ENCODE data around the gene IQGAP2. TPM values are rescaled to one million over a fixed set of nuclear protein-coding genes. Genes with fewer than 3 reads are reported as not detected.
A peak's percentile ranks its signal among the peaks of the same experiment; 100 is the strongest.
"Not testable (repeated sequence)": the region's sequence is repeated elsewhere in the genome, so short reads cannot be mapped to it uniquely, and the experiment has no call there.

IQGAP2 gene
- total RNA-seq, 1 donor from 2014 or later = 7.8 TPM

- intact Hi-C loops (cut with micrococcal nuclease); ATAC-seq: not testable (repeated sequence)
These were observed 115.2 kb downstream of the IQGAP2 start for GRCh38 chr5:76518246-76518645.

GRCh38 chr5:76521240-76521758 lies 118.2 kb downstream of the IQGAP2 start:
- intact Hi-C loops (cut with micrococcal nuclease) = no loop called here
- ATAC-seq (peak; percentile 60), DNase-seq (no peak)

More at GRCh38 chr5:76518246-76518645, 115.2 kb downstream of the IQGAP2 start:
- DNase-seq = not testable (repeated sequence)

- DNase-seq (no peak), ATAC-seq (no peak)
- intact Hi-C loops (cut with micrococcal nuclease) = no loop called here
These were observed 119.2 kb downstream of the IQGAP2 start for GRCh38 chr5:76522103-76522935.

DNA sequence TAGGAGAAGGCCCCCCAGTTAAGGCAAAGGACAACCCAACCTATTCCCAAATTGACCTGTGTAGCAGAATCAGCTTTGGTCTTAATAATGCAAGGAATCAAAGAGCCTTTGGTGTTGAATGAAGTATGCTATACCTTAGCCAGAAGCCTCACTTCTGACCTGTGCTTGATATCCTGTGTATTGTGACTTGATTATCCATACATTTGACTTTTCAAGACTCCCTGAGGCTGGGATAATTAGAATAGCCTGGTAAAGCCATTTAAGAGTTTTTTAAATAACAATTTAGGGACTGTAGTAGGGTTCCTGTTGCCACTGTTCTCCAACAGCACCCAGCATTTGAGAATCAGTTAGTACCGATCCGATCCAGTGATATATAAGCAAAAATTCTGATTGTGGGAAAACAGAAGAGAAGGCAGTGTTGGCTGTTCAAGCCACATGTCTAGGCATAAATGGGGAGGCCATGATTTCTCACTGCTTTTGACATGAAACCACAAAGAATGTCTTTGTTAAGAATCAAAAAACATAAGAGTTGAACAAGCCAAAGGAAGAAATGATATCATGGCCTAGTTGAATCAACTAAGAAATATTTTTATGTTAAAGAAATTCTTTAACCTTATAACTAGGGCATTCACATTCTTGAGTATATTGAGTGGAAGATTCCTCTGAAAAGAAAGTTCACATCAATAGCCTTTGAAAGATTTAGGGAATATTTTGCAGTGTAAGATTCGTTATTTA lies 121.2 kb downstream of the IQGAP2 start:
- intact Hi-C loops (cut with micrococcal nuclease) = no loop called here
- no peak for ATAC-seq
- DNase-seq = no peak

- DNase-seq (no peak), ATAC-seq (no peak)
- intact Hi-C loops (cut with micrococcal nuclease) = no loop called here
These were observed 121.8 kb downstream of the IQGAP2 start for GRCh38 chr5:76524868-76525267.

DNA sequence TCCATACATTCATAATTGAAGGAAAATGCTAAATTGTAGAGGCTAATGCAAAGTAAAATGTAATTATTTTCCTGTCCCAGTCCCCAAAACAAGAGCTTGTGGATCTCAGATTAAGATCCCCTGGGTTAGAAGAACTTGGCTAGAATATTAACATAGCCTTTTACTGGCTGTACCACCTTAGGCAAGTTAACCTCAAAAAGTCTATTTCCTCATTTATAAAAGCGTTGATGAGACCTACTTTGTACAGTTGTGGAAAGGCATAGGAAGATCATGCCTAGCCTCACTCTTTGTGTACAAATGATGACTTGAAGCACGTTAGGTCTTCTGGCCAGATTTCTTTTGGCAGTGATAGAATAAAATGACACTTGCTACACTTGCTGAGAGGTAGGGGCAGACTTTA lies 122.9 kb downstream of the IQGAP2 start:
- ATAC-seq (no peak), DNase-seq (no peak)
- intact Hi-C loops (cut with micrococcal nuclease) = no loop called here

DNA sequence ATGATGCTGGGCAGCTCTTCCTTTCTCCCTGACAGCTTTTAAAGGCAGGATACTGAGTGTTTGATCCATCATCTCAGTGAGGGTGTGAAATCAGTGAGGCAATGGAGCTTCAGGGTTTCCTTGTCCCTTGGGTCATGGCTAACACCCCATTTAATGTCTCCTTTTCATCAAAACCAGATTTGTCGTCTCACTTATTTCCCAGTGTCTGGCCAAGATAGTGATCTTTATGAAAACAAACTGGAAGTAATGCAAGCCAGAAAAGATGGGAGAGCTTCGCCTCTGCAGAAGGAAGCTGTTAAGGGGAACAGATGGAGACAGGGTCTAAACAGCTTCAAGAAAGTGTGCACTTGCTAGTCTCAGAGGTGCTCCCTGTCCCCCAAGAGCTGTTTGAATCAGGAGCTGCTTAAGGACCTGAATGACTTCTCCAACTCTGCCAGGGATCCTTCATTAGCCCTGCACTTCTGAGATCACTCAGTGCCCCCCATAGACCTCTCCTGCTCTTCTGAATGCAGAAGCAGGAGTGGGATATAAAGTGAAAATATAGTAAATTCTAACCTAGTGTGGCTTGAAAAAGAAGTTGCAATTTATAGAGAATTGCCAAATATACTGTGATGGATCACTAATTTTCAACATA lies 124.0 kb downstream of the IQGAP2 start:
- intact Hi-C loops (cut with micrococcal nuclease) = no loop called here
- ATAC-seq = no peak
- DNase-seq = no peak

GRCh38 chr5:76527685-76528161 lies 124.6 kb downstream of the IQGAP2 start:
- no peak for ATAC-seq
- intact Hi-C loops (cut with micrococcal nuclease) = no loop called here
- DNase-seq = no peak

DNA sequence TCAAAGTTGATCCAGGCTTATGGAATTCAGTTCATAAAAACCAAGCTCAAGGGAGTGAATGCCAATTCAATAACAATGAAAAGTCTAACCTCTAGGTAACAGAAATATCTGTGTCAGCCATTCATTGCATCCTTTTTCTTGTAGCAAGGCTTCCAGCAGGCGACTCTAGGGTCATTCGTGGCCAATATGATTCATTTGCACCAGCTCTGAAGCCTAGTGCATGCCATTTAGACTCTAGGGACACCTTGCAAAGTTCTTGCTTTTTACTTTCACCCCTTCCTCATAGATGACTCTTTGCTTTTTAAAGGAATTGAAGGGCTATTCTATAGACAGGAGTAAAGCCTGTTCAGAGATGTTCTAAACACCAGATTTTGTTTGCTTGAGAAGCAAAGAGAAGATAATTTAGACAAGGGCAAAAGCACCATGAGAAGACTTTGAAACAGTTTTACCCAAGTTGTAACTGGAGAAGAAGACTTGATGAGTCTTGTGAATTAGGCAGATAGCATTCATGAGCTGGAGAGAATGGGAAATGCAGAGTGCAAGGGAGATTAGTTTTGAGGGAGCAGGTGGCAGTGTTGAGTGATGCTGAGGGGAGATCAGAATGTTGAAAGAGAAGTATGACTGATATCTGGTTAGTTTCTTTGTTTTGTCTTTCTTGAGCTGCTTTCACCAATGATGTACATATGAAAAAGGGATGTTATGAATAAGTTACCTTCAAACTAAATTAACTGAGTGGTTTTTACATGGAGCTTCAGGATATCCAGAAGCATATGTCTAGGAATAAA lies 125.7 kb downstream of the IQGAP2 start:
- ATAC-seq (no peak), DNase-seq (no peak)
- intact Hi-C loops (cut with micrococcal nuclease) = no loop called here

- intact Hi-C loops (cut with micrococcal nuclease) = no loop called here
- DNase-seq = no peak
- ATAC-seq = no peak
These were observed 126.6 kb downstream of the IQGAP2 start for GRCh38 chr5:76529464-76530344.

DNA sequence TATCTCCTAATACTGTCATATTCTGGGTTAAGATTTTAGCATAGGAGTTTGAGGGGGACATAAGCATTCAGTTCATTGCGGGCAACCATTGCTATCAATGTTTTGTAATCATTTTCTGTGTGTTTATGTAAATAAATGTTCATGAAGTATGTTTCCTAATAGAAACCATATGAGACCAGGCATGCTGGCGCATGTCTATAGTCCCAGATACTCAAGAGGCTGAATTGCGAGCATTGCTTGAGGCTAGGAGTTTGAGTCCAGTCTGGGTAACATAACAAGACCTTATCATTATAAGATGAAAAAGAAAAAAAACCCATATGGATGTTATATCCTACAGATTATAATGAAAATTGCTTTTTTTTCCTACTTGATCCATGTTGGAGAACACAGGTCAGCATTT lies 129.0 kb downstream of the IQGAP2 start:
- ATAC-seq (no peak), DNase-seq (no peak)
- intact Hi-C loops (cut with micrococcal nuclease) = no loop called here

DNA sequence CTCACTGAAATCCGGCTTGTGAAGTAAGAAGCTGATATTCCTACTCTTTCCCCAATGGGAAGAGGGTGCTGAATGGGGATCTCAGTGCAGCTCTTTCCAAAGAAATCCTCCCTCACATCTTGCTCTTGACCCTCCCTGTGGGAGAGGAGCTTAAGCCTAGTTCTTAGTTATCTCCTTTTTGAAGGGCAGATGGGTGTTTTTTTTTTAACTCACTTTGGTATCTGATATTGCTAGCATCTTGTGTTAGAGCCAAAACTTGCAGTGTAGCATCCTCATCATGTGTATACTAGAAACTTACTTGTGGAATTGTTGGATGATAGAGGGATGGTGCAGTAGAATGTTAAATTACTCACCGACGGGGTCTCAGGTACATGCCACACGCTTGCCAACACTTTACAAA lies 129.9 kb downstream of the IQGAP2 start:
- intact Hi-C loops (cut with micrococcal nuclease) = no loop called here
- ATAC-seq (no peak), DNase-seq (no peak)

GRCh38 chr5:76535577-76535976 lies 132.5 kb downstream of the IQGAP2 start:
- DNase-seq (no peak), ATAC-seq (no peak)
- intact Hi-C loops (cut with micrococcal nuclease) = no loop called here

- ATAC-seq (no peak), DNase-seq (no peak)
- intact Hi-C loops (cut with micrococcal nuclease) = no loop called here
These were observed 134.0 kb downstream of the IQGAP2 start for GRCh38 chr5:76537073-76537543.

GRCh38 chr5:76542241-76542640 lies 139.2 kb downstream of the IQGAP2 start:
- DNase-seq (no peak), ATAC-seq (no peak)
- intact Hi-C loops (cut with micrococcal nuclease) = no loop called here

- ATAC-seq = peak; percentile 53
- no peak for DNase-seq
- intact Hi-C loops (cut with micrococcal nuclease) = no loop called here
These were observed 140.0 kb downstream of the IQGAP2 start for GRCh38 chr5:76542887-76543690.

- ATAC-seq (peak; percentile 47), DNase-seq (no peak)
- intact Hi-C loops (cut with micrococcal nuclease) = no loop called here
These were observed 141.3 kb downstream of the IQGAP2 start for GRCh38 chr5:76544268-76544926.

Measured in left ventricle myocardium superior (tissue), 1 donor.